OCI-LY3 (cell line): ENCODE results near the gene PRRC2A.

ENCODE experiments used
- H2AFZ ChIP-seq: fragments of 200-600, 300-600 bp; shearing (Covaris generic); 2 replicates; pipeline ENCODE4 v1.6.0; 2014; ENCODE audit warnings: antibody characterized with exemption, low read depth, low read length
- H3K27ac ChIP-seq: fragments of 200-600, 300-600 bp; sonication (generic); 2 replicates; pipeline ENCODE4 v1.5.1; 2014; ENCODE audit warnings: mild to moderate bottlenecking, low read length, moderate library complexity, mixed read lengths
- H3K27me3 ChIP-seq: fragments of 200-600, 300-600 bp; sonication (generic); 2 replicates; pipeline ENCODE4 v1.6.1; 2014; ENCODE audit warnings: low read depth, low read length, mixed read lengths
- H3K36me3 ChIP-seq: fragments of 200-600, 300-600 bp; sonication (generic); replicated peaks from 2 replicates; pipeline ENCODE3; 2014; ENCODE audit warnings: low read depth, low read length, mixed read lengths
- H3K4me1 ChIP-seq: fragments of 300-600, 200-600 bp; sonication (generic); 2 replicates; pipeline ENCODE4 v1.6.1; 2014; ENCODE audit warnings: low read length, mixed read lengths
- H3K4me2 ChIP-seq: fragments of 200-600, 300-600 bp; sonication (generic); 2 replicates; pipeline ENCODE4 v1.6.1; 2014; ENCODE audit warnings: low read length, mixed read lengths
- H3K4me3 ChIP-seq: fragments of 300-600, 200-600 bp; sonication (generic); 2 replicates; pipeline ENCODE4 v1.5.1; 2014; ENCODE audit warnings: antibody characterized with exemption, mild to moderate bottlenecking, low read length, moderate library complexity
- H3K79me2 ChIP-seq: fragments of 300-600, 200-600 bp; shearing (Covaris generic); 2 replicates; pipeline ENCODE4 v1.6.1; 2014; ENCODE audit warnings: mild to moderate bottlenecking, low read length, mixed read lengths
- H3K9ac ChIP-seq: fragments of 300-600, 200-600 bp; shearing (Covaris generic); 2 replicates; pipeline ENCODE4 v1.6.0; 2014; ENCODE audit warnings: mild to moderate bottlenecking, low read length, moderate library complexity
- H3K9me3 ChIP-seq: fragments of 200-600, 300-600 bp; shearing (Covaris generic); 2 replicates; pipeline ENCODE4 v1.6.1; 2014; ENCODE audit warnings: low read length, mixed read lengths; ENCODE audit not compliant: insufficient read depth
- H4K20me1 ChIP-seq: fragments of 200-600, 300-600 bp; sonication (generic); 2 replicates; pipeline ENCODE4 v1.6.1; 2016; ENCODE audit warnings: low read length, mixed read lengths; ENCODE audit not compliant: insufficient read depth
- CTCF ChIP-seq: fragments of 200-600, 300-600 bp; sonication (generic); IDR thresholded peaks from 2 replicates; pipeline ENCODE4 v1.5.1; 2014; ENCODE audit warnings: antibody characterized with exemption, low read length, low read depth
- EZH2phosphoT487 ChIP-seq: fragments of 200-600 bp; shearing (Covaris generic); IDR thresholded peaks from 2 replicates; pipeline ENCODE4 v1.6.1; 2018; ENCODE audit warnings: antibody characterized with exemption, mixed run types, low read depth

PRRC2A gene

GRCh38 chr6:31592396-31592771 lies 28.1 kb upstream of the PRRC2A start:
- Histone ChIP-seq H3K4me2 (no peak overlapping the region), H3K9ac (no peak overlapping the region), H3K9me3 (no peaks in the 10 kb centered on the region), H3K79me2 (no peaks in the 10 kb centered on the region), H2AFZ (no peak overlapping the region), H3K4me1 (peaks cover 6% of the 10 kb centered on the region; the same call in 1 of the 2 replicates), H3K4me3 (no peak overlapping the region), H3K27me3 (no peaks in the 10 kb centered on the region), H4K20me1 (no peaks in the 10 kb centered on the region), H3K27ac (no peak overlapping the region), H3K36me3 (no peaks in the 10 kb centered on the region)
- TF ChIP-seq CTCF (no peak), EZH2phosphoT487 (no peak)

GRCh38 chr6:31597006-31597405 lies 23.5 kb upstream of the PRRC2A start:
- no peak overlapping the region for H3K9ac ChIP-seq
- no peak overlapping the region for H3K4me2 ChIP-seq
- H3K27me3 ChIP-seq, result no peaks in the 10 kb centered on the region
- H3K4me3 ChIP-seq, result no peak overlapping the region
- no peaks in the 10 kb centered on the region for H3K4me1 ChIP-seq
- H3K36me3 ChIP-seq, result no peaks in the 10 kb centered on the region
- no peaks in the 10 kb centered on the region for H3K9me3 ChIP-seq
- no peak overlapping the region for H3K27ac ChIP-seq
- no peaks in the 10 kb centered on the region for H3K79me2 ChIP-seq
- TF ChIP-seq CTCF (peak; percentile 40), EZH2phosphoT487 (no peak)
- no peak overlapping the region for H2AFZ ChIP-seq
- H4K20me1 ChIP-seq, result no peaks in the 10 kb centered on the region

GRCh38 chr6:31607317-31607716 lies 13.2 kb upstream of the PRRC2A start:
- H3K79me2 ChIP-seq, result no peaks in the 10 kb centered on the region
- no peaks in the 10 kb centered on the region for H4K20me1 ChIP-seq
- TF ChIP-seq CTCF (no peak), EZH2phosphoT487 (no peak)
- no peak overlapping the region for H3K9ac ChIP-seq
- H3K4me3 ChIP-seq, result no peak overlapping the region
- no peaks in the 10 kb centered on the region for H3K9me3 ChIP-seq
- H3K4me1 ChIP-seq, result no peaks in the 10 kb centered on the region
- no peak overlapping the region for H3K27ac ChIP-seq
- no peak overlapping the region for H2AFZ ChIP-seq
- H3K27me3 ChIP-seq, result no peaks in the 10 kb centered on the region
- no peak overlapping the region for H3K4me2 ChIP-seq
- no peaks in the 10 kb centered on the region for H3K36me3 ChIP-seq

- TF ChIP-seq EZH2phosphoT487, result no peak
- TF ChIP-seq CTCF, result no peak
- Histone ChIP-seq H3K9ac (no peak overlapping the region), H3K27me3 (no peaks in the 10 kb centered on the region), H2AFZ (no peak overlapping the region), H3K4me1 (peaks cover 8% of the 10 kb centered on the region), H3K36me3 (no peaks in the 10 kb centered on the region), H3K4me3 (no peak overlapping the region), H4K20me1 (no peaks in the 10 kb centered on the region), H3K79me2 (no peaks in the 10 kb centered on the region), H3K4me2 (no peak overlapping the region), H3K27ac (no peak overlapping the region), H3K9me3 (no peaks in the 10 kb centered on the region)
These were observed 10.8 kb upstream of the PRRC2A start for GRCh38 chr6:31609519-31610406.
